Gastroesophageal sphincter (tissue), 4 donors: ENCODE results near the gene SLC25A25. TPM values are rescaled to one million over a fixed set of nuclear protein-coding genes. Genes with fewer than 3 reads are reported as not detected.

Experiments
- ATAC-seq: fragments of 150-250 bp; one replicate; pipeline ENCODE4 v1.9.1; 2016; ENCODE audit warnings: mild to moderate bottlenecking, moderate library complexity
- H3K27ac ChIP-seq, 4 donors: fragments of 200-600 bp; sonication (generic) in 3 of 4; 1 replicate in 3 of 4; 2 replicates in 1 of 4; pipeline ENCODE4 v1.5.1; 2016 to 2019
- H3K27me3 ChIP-seq: fragments of 200-600 bp; sonication (generic); one replicate; pipeline ENCODE4 v1.5.1; 2019
- H3K36me3 ChIP-seq, 2 donors: fragments of 200-600 bp; sonication (generic); one replicate each; pipeline ENCODE4 v1.5.1; 2019; ENCODE audit warnings: control low read depth in 1 of 2
- H3K4me1 ChIP-seq, 3 donors: fragments of 200-600 bp; sonication (generic); 1 replicate in 2 of 3; 2 replicates in 1 of 3; pipeline ENCODE4 v1.5.1; 2016 to 2019; ENCODE audit warnings: control low read depth in 2 of 3
- H3K4me3 ChIP-seq, 2 donors: fragments of 200-600 bp; sonication (generic); one replicate each; pipeline ENCODE4 v1.5.1; 2019; ENCODE audit warnings: mild to moderate bottlenecking in 1 of 2, moderate library complexity in 1 of 2
- H3K9me3 ChIP-seq, 3 donors: fragments of 200-600 bp; sonication (generic); one replicate each; pipeline ENCODE4 v1.5.1; 2017 to 2019; ENCODE audit warnings: control low read depth in 2 of 3
- EP300 ChIP-seq: sonication (generic); formaldehyde crosslinking; IDR thresholded peaks from one replicate; pipeline ENCODE4 v1.6.1; 2017; ENCODE audit warnings: antibody characterized with exemption, mild to moderate bottlenecking
- POLR2A ChIP-seq, 2 donors: fragments of 450-650 bp; IDR thresholded peaks; one replicate each; pipeline ENCODE4 v1.6.1; 2017; ENCODE audit warnings: antibody characterized with exemption in 2 of 2, mild to moderate bottlenecking in 2 of 2, moderate library complexity in 1 of 2
- POLR2AphosphoS5 ChIP-seq: sonication (generic); formaldehyde crosslinking; IDR thresholded peaks from one replicate; pipeline ENCODE4 v1.6.1; 2017; ENCODE audit warnings: antibody characterized with exemption
- WGBS, 2 donors: methylation state at CpG; one replicate each; pipeline ENCODE4 v1.1.5; 2018; ENCODE audit warnings: low coverage in 1 of 2; 5-methylcytosine and 5-hydroxymethylcytosine counted together
- total RNA-seq, 4 donors: library from RNA; depleted of rRNA; stranded (reverse); fragments of >200 nt; gene quantifications; one replicate each; pipeline ENCODE4 v1.1.0, GENCODE V29; 2016
- TF ChIP-seq, protein P1 (sequence below), 4 experiments: fragments of 200-600 bp in 2 of 4; fragments of 450-650 bp in 2 of 4; sonication (generic) in 1 of 4; IDR thresholded peaks; one replicate each; pipeline ENCODE4 v1.5.1; 2017 to 2019; ENCODE audit warnings: antibody characterized with exemption in 4 of 4, mild to moderate bottlenecking in 2 of 4, moderate library complexity in 2 of 4

The SLC25A25 gene
- total RNA-seq, 4 donors from 2014 or later, result 16.1 to 64.1 (median 18.3) TPM

DNA sequence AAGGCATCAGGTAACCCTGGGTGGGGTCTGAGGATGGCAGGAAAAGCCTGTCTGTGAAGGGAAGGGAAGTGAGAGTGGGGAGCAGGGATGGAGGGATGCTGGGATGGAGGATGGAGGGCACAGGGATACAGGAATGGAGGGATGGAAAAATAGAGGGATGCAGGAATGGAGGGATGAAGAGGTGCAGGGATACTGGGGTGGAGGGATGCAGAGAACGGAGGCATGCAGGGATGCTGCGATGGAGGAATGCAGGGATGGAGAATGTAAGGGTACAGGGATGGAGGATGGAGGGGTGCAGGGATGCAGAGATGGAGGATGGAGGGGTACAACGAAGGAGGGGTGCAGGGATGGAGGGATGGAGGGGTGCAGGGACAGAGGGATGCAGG is 50.4 kb downstream of the SLC25A25 start:
- Histone ChIP-seq H3K27me3 (no peaks in the 10 kb centered on the region), H3K4me1 (peaks cover 0 to 12% (median 5%) of the 10 kb centered on the region in 3 donors), H3K27ac (no peak overlapping the region), H3K4me3 (no peak overlapping the region), H3K9me3 (no peaks in the 10 kb centered on the region), H3K36me3 (peaks cover 0 to 56% of the 10 kb centered on the region in 2 donors)
- 16 to 35% methylated on average over 3 of the region's 3 CpGs for WGBS, 2 donors
- no peak for TF ChIP-seq POLR2AphosphoS5
- TF ChIP-seq, protein P1, sequence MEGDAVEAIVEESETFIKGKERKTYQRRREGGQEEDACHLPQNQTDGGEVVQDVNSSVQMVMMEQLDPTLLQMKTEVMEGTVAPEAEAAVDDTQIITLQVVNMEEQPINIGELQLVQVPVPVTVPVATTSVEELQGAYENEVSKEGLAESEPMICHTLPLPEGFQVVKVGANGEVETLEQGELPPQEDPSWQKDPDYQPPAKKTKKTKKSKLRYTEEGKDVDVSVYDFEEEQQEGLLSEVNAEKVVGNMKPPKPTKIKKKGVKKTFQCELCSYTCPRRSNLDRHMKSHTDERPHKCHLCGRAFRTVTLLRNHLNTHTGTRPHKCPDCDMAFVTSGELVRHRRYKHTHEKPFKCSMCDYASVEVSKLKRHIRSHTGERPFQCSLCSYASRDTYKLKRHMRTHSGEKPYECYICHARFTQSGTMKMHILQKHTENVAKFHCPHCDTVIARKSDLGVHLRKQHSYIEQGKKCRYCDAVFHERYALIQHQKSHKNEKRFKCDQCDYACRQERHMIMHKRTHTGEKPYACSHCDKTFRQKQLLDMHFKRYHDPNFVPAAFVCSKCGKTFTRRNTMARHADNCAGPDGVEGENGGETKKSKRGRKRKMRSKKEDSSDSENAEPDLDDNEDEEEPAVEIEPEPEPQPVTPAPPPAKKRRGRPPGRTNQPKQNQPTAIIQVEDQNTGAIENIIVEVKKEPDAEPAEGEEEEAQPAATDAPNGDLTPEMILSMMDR (IDR thresholded peaks at IDR 0.05), result no peak
- TF ChIP-seq POLR2A (IDR thresholded peaks at IDR 0.05), result no peak
- no peak for TF ChIP-seq EP300
- no peak for ATAC-seq

DNA sequence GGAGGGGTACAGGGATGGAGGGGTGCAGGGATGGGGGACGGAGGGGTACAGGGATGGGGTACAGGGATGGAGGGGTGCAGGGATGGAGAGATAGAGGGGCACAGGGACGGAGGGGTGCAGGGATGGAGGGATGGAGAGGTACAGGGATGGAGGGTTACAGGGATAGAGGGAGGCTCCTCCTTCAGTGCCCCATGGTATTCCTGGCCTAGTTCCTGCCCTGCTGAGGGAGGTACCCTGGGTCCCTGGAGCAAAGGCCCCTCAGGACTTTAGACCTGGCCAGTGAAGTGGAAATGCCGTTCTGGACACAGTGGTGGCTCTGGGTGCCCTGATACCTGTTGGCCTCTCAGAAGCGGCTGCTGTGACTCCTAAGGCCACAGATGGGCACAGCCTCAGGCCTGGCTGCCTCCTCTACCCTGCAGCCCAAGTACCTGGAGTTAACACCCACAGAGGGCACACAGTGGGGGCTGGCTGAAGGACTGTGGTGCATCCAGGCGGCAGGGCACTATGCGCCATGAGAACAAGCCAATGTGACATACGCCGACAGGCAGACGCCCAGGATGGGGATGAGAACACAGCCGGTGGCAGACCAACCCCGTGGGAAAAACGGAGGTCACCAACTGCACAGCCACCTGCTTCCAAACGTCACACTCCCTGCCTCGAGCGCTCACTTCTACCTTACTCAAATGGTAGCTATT is 51.1 kb downstream of the SLC25A25 start:
- WGBS, 2 donors, result 69 to 73% methylated on average over 7 to 8 of the region's 15 CpGs
- Histone ChIP-seq H3K4me1 (peaks cover 0 to 12% (median 5%) of the 10 kb centered on the region in 3 donors), H3K27ac (no peak overlapping the region), H3K27me3 (no peaks in the 10 kb centered on the region), H3K9me3 (no peaks in the 10 kb centered on the region), H3K4me3 (no peak overlapping the region), H3K36me3 (peaks cover 0 to 56% of the 10 kb centered on the region in 2 donors)
- no peak for ATAC-seq
- TF ChIP-seq, protein P1 (IDR thresholded peaks at IDR 0.05), result no peak
- TF ChIP-seq POLR2A (IDR thresholded peaks at IDR 0.05), result no peak
- TF ChIP-seq POLR2AphosphoS5, result no peak
- no peak for TF ChIP-seq EP300

GRCh38 chr9:128120061-128120740 is 52.2 kb downstream of the SLC25A25 start:
- WGBS, 2 donors, result 55% methylated on average over 3 of the region's 20 CpGs; no CpG with 5 or more reads in 1 of the 2 donors
- ATAC-seq, result no peak
- Histone ChIP-seq H3K27ac (no peak overlapping the region), H3K9me3 (no peaks in the 10 kb centered on the region), H3K4me3 (no peak overlapping the region), H3K36me3 (peaks cover 0 to 56% of the 10 kb centered on the region in 2 donors), H3K4me1 (peaks cover 0 to 21% (median 7%) of the 10 kb centered on the region in 3 donors), H3K27me3 (no peaks in the 10 kb centered on the region)
- TF ChIP-seq POLR2AphosphoS5, result no peak
- no peak for TF ChIP-seq EP300
- no peak for TF ChIP-seq POLR2A (IDR thresholded peaks at IDR 0.05)
- TF ChIP-seq, protein P1 (IDR thresholded peaks at IDR 0.05), result no peak

GRCh38 chr9:128120741-128121465 is 52.9 kb downstream of the SLC25A25 start:
- Histone ChIP-seq H3K9me3 (no peaks in the 10 kb centered on the region), H3K27ac (no peak overlapping the region), H3K4me1 (peaks cover 0 to 28% (median 13%) of the 10 kb centered on the region in 3 donors), H3K27me3 (no peaks in the 10 kb centered on the region), H3K36me3 (peaks cover 0 to 53% of the 10 kb centered on the region in 2 donors), H3K4me3 (no peak overlapping the region)
- 40 to 83% methylated on average over 1 to 7 of the region's 29 CpGs for WGBS, 2 donors
- TF ChIP-seq EP300, result no peak
- no peak for TF ChIP-seq POLR2AphosphoS5
- no peak for TF ChIP-seq POLR2A (IDR thresholded peaks at IDR 0.05)
- TF ChIP-seq, protein P1 (IDR thresholded peaks at IDR 0.05), result no peak
- ATAC-seq, result no peak
